Measurements from ENCODE around the gene AARSD1.
"Not testable (repeated sequence)": the region's sequence is repeated elsewhere in the genome, so short reads cannot be mapped to it uniquely, and the experiment has no call there.

AARSD1 gene

DNA sequence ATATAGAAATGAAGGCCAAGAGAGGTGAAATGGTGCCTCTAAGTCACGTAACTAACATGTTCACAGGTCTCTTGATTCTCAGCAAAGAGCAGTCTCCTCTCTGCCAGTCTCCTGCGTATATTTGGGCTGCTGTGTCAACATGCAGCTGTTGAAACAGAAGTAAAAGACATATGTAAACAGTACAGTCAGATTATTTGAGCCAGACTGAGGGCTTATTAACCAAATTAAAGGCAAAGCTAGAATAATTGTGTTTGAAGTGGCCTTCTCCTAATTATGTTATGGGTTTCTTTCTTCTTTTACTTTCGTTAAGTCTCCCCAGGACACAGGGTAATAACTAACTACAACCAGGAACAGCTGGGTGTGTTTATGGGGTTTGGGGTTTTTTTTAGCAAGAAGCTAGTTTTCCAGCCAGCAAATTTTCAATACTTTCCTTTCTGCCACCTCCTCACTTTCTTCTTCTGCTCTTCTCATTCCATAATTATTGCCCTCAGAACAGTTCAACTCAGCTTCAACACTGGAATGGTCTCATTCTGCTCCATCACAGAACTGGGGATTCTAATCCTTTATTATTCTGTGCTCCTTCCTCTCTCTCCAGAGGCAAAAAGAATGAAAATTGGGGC is 45.2 kb downstream of the AARSD1 start:
- no peak for DNase-seq

DNA sequence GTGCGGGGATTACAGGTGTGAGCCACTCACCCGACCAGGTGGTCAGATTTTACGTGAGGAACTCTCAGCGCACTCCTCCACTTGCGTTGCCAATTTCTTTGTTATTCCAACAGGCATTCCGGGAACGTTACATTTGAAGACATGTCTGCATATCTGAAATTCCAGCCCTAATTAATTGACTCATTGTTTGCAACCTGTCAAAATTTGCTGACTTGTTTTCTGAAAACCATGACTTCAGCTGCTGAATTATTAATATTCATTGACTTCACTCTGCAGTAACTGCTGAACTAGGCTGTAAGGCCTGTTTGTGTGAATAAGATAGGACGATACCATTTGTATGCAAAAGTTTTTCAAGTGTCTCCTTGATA is 47.0 kb downstream of the AARSD1 start:
- DNase-seq = no peak

DNA sequence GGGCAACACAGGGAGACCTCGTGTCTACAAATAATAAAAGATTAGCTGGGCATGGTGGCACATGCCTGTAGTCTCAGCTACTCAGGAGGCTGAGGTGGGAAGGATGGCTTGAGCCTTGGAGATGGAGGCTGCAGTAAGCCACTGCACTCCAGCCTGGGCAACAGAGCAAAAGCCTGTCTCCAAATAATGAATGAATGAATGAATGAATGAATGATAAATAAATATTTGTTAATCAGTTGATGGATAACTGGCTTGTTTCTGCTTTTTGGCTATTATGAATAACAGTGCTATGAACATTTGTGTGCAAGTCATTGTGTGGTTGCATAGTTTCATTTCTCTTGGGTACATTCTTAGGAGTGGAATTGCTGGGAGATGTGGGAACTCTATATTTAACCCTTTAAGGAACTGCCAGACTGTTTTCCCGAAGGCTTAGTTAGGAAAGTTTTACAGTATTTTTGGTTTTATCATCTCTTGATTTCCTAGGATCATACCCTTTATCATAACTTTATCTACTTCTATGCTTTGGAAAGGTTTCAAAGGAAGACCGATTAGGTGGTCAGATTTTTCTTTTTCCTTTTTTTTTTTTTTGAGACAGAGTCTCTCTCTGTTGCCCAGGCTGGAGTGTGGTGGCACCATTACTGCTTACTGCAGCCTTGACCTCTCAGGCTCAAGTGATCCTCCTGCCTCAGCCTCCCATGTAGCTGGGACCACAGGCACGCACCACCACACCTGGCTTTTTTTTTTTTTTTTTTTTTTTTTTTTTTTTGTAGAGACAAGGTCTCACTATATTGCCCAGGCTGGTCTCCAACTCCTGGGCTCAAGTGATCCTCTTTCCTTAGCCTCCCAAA is 47.6 kb downstream of the AARSD1 start:
- not testable (repeated sequence) for DNase-seq

DNA sequence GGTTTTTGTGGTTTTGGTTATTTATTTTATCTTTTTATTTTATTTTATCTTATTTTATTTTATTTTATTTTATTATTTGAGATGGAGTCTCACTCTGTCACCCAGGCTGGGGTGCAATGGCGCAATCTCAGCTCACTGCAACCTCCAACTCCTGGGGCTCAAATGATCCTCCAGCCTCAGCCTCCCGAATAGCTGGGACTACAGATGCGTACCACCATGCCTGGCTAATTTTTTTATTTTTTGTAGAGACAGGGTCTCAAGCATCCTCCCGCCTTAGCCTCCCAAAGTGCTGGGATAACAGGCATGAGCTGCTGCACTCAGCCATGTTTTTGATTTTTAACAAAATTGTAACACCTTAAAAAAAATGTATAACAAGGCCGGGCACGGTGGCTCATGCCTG is 49.0 kb downstream of the AARSD1 start:
- DNase-seq = not testable (repeated sequence)

DNA sequence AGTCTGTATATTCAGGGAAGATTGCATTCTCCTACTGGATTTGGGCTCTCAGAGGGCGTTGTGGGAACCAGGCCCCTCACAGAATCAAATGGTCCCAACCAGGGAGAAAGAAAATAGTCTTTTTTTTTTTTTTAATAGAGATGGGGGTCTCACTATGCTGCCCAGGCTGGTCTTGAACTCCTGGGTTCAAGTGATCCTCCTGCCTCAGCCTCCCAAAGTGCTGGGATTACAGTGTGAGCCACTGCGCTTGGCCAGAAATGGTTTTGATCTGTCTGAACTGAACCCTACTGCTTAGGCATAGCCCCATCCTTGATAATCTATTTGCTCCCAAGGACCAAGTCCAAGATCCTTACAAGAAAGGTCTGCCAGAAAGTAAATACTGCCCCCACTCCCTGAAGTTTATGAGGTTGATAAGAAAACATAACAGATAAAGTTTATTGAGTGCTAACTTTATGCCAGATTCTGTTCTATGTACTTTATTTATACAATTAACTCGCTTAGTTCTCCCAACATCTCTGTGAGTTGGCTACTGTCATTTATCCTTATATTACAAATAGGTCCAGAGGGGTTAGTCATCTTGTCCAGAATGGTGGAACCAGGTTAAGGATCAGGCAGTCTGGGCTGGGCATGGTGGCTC is 50.2 kb downstream of the AARSD1 start:
- DNase-seq = no peak

DNA sequence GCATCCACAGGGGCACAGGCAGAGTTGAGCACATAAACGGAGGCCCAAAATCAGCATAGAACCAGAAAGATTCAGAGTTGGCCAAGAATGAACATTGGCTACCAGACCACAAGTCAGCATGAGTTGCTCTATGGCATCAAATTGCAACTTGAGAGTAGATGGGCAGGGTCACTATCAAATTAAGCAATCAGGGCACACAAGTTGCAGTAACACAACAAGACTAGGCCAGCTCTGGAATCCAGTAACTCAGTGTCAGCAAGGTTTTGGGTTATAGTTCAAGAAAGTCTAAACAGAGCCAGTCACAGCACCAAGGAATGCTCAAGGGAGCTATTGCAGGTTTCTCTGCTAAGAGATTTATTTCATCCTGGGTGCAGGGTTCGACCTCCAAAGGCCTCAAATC is 50.7 kb downstream of the AARSD1 start:
- DNase-seq = no peak

DNA sequence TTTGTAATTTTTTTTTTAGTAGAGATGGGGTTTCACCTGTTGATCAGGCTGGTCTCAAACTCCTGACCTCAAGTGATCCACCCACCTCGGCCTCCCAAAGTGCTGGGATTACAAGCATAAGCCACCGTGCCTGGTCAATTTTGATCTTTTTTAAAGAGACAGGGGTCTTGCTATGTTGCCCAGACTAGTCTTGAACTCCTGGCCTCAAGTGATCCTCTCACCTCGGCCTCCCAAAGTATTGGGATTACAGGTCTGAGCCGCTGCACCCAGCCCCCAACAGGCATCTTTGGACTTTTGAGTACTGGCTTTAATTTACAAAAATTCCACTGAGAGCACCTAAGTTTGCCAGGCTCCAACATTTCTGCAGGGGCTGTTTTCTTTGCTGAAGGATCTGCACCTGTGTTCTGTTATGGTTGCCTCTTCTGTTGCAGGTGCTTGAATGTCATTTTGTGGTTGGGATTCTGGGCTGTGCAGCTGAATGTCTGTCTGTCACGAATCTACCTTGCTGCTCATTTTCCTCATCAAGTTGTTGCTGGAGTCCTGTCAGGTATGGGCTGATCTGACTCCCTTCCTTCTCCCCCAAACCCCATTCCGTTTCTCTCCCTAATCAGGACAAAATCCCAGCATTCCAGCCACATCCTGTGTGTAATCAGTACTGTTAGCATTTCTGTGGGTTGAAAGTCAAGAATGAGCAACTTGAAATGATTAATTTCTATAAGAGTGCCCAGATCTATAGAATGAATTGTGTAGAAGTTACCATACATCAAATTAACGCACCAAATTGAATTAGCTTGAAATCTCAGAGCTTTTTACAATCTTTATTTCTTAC is 55.2 kb downstream of the AARSD1 start:
- DNase-seq = no peak

DNA sequence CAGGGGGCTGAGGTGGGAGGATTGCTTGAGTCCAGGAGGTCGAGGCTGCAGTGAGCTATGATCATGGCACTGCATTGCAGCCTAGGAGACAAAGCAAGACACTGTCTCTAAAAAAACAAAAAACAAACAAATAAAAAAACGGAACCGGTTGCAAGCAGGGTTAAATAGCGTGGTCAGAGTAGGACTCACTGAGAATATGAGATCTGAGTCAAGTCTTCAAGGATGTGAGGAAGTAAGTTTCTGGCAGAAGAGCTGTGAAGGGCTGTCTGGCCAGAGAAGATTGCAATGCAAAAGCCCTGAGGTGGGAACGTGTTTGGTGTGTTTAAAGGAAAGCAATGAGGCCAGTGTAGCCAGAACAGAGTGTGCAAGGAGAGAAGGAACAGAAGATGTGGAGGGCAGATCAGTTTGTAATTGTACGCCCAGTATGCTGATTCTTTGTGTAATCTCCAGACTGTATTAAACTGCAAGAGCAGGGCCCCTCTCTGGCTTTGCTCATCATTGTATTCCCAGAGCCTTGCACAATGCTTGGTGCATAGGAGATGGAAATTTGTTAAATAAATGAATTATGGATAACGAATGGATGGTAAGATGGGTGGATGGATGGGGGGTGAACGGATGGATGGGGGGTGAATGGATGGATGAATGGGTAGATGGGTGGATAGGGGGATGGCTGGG is 57.3 kb downstream of the AARSD1 start:
- DNase-seq = no peak

- DNase-seq = no peak
These were observed 60.2 kb downstream of the AARSD1 start for GRCh38 chr17:42904110-42904469.

DNA sequence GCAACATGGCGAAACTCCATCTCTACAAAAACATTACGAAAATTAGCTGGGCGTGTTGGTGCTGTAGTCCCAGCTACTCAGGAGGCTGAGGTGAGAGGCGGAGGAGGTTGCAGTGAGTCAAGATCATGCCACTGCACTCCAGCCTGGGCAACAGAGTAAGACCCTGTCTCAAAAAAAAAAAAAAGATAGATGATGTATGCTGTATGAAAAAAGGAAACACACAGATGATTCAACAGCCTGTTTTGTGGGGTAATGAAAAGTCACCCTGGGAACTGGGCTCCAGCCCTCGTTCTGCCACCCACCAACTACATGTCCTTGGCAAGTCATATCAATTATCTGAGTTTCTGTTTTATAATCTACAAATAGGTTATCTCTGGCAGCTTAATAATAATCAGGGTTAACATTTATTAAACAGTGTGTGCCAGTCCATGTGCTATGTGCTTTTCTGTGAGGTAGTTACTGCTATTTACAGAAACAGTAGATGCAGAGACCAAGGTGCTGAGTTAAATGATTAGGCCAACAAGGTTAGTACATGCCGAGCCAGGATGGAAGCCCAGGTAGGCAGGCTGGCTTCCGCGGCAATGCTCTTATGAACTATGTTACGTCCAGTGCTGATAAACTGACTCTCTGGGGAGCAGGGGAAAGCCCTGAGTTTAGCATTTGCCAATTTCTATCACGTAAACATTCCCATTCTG is 62.6 kb downstream of the AARSD1 start:
- no peak for DNase-seq
